IPS DF 4.7 (cell line): ENCODE measurements around the gene FUT1.
"Not testable (repeated sequence)": the region's sequence is repeated elsewhere in the genome, so short reads cannot be mapped to it uniquely, and the experiment has no call there.

Source experiments
- DNase-seq: peaks from one replicate; pipeline ENCODE4 v3.0.0-alpha.2; 2013; ENCODE audit warnings: low spot score; ENCODE audit errors: extremely low read depth

Gene FUT1

DNA sequence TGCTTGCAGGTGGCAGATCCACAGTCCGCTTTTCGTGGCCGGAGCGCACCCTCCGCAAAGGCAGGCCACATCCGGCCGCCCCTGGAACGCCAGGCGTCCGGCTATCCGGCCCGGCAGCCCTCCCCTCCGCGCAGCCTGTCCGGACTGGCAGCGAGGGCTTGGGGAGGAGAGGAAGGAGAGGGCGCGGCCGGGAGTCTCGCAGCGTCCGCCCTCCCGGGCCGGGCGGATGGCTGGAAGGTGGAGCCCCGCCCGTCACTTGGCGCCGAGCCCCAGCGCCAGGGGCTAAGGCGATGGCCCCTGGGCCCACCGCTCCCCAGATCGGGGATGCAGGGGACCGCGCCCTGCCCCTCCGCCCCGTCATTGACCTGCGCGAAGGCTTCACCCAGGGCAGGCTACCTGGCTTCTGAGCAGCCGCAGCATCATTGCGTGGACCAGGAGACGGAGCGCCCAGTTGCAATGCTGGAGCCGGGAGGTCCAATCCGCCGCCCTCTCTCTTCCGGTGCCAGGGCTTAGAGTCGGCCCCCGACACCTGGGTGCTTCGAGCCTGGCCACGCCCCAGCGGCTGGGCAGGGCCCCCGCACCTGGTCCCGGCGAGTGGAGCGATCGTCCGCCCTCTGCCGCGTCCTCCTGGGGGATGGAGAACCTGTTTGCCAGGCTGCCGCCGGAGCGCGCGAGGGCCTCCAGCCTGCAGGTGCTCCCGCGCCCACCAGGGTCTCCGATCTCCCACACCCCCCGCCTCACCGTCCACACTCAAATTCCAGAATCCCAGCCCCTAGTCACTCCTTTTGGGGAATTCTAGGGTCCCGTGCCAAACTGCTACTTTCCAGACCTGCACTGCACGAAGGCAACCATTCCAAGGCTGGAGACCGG, at the start of gene FUT1:
Gene FUT1 (minus strand): TSS at position 146 of the 870 bp plus-strand sequence. CDS start 1,360 bp downstream, outside the sequence.
- DNase-seq = no peak

DNA sequence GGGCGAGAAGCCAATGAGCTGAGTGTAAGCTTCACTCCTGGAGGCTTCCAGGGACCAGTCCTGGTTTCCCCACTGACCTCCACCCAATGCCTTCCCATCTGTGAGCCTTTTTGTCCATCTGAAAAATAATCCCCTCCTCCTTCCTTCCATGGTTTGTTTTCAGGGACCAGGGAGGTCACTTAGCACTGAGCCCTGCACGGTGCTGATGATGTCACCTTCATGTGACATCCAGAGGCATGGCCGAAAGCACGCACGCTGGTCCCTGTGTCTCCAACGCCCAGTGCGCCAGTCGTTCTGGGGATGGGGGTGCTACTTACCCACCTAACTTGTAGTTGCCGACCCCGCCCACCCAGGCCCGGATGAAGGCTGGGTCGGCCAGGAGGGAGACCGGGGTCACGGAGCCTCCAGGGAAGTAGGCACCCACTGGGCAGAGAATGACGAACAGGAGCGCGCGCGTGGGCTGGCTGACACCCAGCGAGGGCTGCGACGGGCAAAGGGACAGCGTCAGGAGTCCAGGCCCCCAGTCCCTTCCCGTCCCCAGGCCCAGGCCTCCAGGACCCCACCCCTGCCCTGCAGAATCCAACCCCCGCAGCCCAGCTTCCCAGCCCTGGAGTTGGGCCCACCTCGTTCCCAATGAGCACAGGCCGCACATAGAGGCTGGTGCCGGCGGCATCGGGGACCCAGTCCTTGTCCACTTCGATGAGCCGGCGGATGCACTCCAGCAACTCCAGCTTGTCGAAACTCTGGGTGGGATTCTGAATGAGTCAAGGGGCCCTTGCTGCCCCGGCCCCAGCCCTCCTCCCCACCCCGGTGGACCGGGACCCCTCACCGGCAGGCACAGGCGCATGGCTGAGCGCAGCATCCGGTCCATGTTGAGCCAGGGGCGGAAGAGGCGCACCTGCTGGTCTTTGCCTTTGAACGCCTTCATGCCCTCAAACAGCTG, 47.2 kb upstream of the FUT1 start:
- DNase-seq = no peak

DNA sequence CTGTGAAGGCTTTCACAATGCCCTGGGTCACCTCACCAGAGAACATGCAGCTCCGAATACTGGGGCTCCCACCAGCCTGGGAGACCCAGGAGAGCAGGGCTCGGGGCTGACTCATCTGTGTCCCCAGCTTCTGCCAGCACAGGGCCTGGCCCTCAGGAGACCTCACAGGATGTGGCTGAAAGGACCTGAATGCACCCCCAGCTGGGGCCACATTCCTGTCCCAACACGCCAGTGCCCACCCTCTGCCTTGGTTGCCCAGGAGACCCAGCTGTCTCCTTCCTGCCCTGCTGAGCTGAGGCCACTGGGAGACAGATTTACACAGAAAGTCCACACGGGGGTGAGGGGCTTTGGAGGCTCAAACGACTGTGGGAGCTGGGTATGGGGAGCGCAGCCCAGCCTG, 46.5 kb upstream of the FUT1 start:
- no peak for DNase-seq

DNA sequence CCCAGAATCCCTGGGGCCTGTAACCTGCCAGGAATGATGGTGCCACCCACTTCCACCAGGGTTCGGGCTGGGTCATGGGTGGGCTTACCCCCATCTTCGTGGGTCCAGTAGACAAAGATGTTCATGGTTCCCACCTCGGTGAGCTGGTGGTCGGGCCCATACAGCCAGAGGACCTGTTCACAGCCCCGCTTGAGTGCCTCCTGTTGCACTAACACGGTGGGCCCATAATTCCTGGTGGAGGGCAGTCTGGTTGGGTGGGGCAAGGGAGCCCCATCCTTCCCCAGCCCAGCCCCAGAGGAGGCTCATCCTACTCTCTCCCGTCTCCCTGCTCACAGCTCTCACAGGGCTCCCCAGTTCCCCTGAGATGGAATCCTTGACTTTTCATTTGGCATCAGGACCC, 44.7 kb upstream of the FUT1 start:
- no peak for DNase-seq

DNA sequence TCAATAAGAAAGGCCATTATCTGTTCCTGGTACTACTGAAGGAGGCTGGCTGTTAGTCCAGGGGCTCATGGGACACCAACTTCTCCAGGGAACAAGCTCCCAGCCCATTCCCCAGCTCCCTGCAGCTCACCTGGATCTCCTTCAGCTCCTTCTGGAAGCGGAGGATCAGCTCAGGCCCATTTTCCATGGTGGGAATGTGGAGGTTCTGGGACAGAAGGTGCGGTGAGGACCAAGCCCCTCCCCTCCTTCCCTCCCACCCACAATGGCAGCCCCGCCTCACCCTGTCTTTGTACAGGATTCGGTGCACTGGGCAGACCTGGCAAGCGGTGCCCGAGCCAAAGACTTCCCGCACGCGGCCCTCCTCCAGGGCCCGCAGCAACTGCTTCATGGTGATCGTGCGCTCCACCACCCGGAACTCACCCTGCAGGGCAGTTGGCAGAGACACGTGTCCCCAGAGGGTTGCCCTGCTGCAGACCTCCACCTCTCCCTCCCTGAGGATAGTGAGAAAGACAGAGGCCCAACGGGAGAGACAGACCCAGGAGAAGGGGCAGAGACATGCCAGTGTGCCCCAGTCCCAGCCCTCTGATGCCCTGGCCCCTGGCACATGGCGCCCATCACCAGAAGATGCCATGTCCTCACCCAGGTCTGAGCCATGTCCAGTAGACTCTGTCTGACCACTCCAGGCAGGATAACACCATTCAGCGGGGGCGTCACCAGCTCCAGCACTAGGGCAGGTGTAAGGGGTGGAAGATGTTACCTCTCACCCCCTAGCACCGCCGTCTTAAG, 44.0 kb upstream of the FUT1 start:
- DNase-seq = no peak

DNA sequence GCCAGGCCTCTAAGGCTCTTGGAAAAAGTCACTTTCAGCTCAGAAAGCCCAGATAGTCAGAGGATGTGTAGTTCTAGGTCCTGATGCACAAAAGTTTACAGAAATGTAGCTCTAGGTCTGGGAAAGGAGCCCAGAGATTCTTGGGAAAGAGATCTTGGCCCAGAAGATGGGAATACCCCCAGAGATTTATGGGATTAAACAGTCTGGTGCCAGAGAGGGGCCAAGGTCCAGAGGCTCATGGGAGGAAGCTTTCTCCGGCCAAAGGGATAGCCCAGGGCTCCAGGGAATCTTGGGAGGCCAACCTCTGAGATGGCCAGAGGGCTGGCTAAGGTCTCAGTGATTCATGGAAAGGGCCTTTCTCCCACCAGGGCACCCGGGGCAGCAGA, 43.2 kb upstream of the FUT1 start:
- DNase-seq = no peak

DNA sequence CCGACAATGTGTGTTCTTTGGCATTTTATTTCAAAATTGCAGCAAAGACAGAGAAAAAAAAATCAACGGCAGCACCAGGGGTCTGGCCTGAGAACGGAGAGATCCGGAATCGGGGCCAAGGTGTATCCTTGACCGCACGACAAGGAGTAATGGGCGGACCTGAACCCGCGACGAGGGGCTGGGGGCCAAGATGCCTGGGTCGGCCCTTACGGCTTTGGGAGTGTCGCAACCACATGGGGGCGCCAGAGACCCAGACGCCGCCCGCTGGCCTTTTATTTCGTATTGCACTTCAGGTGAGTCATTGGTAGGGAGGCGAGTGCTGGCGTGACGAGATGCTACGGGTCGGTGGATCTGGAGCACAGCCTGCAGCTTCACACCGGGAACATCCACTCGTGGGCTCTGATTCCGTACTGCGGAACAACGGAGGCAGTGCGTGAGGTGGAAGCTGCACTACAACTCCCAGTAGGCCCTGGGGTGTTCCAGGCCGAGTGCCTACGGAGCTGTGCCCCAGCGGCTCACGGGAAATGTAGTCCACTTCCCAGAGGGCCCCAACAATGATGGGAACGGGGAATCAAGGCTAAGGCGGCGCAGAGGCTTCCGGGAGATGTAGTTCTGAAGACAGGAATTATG, 42.7 kb upstream of the FUT1 start:
- no peak for DNase-seq

DNA sequence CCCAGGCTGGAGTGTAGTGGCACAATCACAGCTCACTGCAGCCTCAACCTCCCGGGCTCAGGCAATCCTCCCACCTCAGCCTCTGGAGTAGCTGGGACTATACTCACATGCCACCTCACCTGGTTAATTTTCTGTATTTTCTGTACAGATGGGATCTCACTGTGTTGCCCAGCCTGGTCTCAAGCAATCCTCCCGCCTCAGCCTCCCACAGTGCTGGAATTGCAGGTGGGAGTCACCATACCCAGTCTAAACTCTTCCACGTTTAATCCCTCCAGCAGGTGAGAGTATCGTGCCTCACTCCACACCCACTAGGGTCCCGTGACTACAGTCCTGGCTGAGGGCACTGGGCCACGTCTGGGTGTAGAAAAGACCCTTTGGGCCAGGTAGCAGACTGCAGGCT, 41.9 kb upstream of the FUT1 start:
- no peak for DNase-seq

DNA sequence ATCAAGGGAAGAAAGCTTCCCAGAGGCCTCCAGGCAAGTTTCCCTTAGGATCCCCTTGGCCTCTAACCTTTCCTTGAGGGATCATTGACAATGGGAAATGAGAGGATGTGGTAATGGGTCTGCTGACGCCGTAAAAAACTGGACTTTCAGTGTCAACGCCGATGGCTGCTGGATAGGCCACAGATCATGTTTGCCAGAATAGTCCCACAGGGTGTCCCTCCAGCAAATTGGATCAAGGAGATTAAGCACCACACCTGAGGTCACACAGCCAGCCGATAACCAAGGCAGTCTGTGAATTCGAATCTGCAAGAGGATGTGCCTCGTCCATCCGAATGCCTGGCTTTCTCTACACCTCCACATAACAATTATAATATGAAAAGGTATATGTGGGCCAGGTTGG, 40.8 kb upstream of the FUT1 start:
- DNase-seq = no peak

DNA sequence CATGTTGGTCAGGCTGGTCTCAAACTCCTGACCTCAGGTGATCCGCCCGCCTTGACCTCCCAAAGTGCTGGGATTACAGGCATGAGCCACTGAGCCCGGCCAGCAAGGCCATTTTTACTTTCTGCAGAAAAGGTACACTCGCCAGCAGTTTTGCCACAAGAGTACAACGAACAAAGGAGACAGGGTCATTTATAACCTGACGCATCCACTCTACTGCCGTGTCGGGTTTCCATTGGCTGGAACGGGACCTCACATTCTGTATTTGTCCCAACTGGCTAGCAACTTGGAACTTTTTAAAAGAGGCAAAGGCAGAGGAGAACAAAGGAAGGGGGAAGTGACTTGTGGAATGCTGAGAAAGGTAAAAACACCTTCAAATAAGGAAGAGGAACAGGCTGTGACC, 34.9 kb upstream of the FUT1 start:
- not testable (repeated sequence) for DNase-seq

DNA sequence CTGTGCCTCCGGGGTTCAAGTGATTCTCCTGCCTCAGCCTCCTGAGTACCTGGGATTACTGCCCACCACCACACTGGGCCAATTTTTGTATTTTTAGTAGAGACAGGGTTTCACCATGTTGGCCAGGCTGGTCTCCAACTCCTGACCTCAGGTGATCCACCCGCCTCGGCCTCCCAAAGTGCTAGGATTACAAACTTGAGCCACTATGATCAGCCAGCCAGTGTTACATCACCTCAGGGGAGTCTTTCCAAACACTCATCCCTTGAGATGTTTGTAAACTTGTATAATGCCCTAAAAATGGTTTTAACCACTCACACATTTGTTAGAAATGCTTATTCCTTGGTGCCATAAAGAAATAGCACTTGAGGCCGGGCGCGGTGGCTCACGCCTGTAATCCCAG, 34.0 kb upstream of the FUT1 start:
- DNase-seq = not testable (repeated sequence)

DNA sequence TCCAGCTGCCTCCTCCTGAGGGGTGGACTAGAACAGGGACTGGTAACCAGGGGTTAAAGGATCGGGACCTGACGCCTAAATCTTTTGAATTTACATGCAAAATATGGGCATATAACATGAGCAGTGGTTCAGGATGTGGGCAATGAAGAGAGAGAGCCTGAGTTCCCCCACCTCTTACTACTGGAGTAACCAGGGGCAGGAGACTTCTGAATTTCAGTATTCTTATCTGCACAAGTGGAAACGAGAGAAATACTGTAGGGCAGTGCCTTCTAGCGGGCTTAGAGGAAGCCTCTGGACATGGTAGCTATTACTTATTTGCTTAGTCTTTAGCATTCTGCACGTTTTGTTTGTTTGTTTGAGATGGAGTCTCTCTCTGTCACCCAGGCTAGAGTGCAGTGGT, 32.1 kb upstream of the FUT1 start:
- DNase-seq = no peak

DNA sequence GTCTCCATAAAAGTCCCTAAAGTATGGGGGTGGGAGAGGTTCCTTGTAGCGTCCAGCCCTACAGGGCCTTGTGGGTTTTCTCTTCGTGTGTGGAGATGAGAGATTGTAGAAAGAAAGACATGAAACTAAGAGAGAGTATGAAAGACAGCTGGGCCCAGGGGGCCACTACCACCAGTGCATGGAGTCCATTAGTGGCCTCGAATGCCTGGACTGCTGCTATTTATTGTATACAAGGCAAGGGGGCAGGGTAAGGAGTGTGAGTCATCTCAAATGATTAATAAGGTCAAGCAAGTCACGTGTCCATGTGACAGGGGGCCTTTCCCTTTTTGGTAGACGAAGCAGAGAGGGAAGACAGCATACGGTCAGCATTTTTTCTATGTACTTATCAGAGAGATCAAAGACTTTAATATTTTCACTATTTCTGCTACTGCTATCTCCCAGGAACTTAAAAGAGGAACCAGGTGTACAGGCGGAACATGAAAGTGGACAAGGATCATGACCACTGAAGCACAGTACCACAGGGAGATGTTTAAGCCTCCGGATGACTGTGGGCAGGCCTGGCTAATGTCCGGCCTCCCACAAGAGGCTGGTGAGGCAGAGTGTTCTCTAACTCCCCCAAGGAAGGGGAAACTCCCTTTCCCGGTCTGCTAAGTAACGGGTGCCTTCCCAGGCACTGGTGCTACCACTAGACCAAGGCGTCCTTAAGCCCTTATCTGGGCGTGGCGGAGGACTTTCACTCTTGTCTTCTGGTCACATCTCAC, 28.4 kb upstream of the FUT1 start:
- DNase-seq = no peak

DNA sequence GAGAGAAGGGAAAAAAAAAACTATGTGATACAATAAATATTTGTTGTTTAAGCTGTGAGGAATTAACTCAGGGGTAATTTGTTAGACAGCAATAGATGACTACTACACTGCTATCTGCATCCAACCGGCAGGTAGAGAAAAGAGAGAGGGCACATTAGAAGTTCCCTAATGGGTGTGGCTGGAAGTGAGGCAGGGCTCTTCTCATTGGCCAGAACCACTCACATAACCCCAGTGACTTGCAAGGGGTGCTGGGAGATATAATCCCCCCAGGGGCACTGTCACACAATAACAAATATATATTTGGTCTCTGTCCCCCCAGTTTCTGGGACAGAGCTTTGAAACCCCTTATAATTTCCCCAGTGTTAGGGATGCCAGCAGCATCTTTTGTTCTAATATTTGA, 27.2 kb upstream of the FUT1 start:
- DNase-seq = no peak

DNA sequence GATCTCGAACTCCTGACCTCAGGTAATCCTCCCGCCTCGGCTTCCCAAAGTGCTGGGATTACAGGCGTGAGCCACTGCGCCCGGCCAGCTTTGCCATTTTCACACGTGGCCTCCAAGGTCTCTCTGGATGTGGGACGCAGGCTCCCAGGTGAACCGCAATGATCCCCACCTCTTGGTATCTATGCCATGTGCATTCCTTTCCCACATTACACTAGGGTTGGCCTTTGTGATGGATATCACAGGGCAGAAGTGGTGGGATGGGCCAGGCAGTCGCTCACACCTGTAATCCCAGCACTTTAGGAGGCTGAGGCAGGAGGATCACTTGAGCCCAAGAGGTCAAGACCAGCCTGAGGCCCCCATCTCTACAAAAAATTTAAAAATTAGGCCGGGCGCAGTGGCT, 25.3 kb upstream of the FUT1 start:
- DNase-seq = no peak

DNA sequence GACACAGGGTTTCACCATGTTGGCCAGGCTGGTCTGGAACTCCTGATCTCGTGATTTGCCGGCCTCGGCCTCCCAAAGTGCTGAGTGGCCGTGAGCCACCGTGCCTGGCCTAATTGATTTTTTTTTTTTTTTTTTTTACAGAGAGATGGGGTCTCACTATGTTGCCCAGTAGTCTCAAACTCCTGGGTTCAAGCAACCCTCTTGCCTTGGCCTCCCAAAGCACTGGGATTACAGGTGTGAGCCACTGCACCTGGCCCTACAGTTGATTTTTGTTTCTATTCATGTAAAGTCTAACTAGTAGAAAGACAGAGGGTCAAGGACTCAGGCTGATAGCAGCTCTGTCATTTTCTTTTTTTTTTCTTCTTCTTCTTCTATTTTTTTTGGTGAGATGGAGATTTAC, 24.7 kb upstream of the FUT1 start:
- DNase-seq = no peak

DNA sequence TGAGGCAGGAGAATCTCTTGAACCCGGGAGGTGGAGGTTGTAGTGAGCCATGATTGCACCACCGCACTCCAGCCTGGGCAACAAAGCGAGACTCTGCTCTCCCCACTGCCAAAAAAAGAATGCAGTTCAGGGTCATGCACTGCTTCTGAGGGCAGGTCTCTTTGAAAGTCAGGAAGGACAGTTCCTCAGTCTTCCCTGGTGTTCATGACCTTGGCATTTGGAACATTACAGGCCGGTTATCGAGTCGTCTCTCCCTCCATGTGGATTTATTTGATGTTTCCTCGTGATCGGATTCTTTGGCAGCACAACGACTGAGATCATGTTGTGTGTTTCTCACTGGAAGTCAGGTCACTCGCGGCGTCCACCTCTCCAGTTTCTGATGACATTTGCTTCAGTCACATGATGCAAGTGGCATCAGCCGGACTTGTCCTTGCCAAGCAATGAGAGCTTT, 20.1 kb upstream of the FUT1 start:
- no peak for DNase-seq

DNA sequence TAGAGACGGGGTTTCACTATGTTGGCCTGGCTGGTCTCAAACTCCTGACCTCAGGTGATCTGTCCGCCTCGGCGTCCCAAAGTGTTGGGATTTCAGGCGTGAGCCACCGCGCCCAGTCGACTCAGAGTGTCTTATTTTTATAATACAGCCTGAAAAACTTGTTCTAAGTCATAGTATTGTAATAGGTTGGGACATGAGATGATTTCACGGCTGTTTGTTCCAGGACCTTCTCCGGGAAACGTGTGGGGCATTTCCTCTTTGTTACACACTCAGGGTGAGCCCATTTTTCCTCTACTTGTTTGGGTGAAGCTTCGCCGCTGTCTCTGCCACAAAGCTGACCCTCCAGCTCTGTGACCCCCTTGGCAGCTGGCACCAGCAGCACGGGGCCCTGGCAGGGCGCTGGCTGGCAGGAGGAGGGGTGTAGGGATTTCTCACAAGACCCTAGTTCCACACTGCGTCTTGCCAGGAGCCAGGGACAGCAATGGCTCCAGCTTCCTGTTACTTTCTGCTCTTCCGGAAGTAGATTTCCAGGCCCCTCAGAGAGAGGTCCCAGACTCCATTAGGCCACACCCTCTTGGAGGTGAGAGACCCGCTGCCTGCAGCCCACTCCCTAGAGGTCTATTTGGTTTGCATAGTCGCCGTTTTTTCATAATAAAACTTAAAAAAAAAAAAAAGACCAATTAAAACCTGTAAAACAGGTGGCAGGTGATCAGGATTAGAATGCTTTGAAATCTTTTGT, 18.5 kb upstream of the FUT1 start:
- no peak for DNase-seq

DNA sequence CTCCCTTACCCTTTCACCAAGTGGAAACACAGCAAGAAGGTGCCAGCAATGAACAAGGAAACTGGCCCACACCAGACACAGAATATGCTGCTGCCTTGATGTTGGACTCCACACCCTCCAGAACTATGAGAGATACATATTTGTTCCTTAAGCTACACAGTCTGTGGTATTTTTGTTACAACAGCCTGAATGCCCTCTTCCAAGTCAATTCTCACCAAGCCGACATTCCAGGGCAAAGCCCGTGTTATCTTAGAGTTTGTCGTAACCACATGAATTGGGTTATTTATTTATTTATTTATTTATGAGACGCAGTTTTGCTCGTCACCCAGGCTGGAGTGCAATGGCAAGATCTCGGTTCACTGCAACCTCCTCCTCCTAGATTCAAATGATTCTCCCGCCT, 17.8 kb upstream of the FUT1 start:
- DNase-seq = no peak
